ENCODE measurements around the gene IL19. TPM values are rescaled to one million over a fixed set of nuclear protein-coding genes. Genes with fewer than 3 reads are reported as not detected.

Gene IL19
- total and polyA plus RNA-seq, 4 donors = 0.10 to 0.68 (median 0.12) TPM; not detected in 1

DNA sequence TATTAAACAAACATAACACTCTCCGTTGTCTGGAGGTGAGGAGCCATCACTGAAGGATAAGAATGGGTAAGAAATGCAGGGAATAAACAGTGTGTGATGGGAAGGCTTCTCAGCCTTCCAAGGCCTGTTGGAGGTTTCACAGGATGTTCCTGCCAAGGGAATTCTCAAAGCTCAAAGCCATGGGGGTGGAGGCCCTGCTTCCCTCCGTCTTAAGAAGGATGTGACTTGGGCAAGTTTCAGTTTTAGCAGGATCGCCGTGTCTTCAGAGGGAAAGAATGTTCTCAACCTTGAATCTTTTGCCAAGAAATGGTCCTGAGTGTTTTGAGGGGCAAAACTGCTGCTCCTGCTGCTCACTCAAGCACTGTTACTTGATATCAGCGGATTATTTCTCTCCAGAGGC, 53.2 kb downstream of the IL19 start:
- H3K27ac ChIP-seq (ENCODE audit: low read depth in 1 of 2, low read length in 1 of 2) = no peak overlapping the region
- H3K4me3 ChIP-seq = no peak overlapping the region
- H3K36me3 ChIP-seq (ENCODE audit: control insufficient read depth in 4 of 4, insufficient read depth in 4 of 4, low read length in 4 of 4) = no peaks in the 10 kb centered on the region
- H3K4me1 ChIP-seq (ENCODE audit: control insufficient read depth in 5 of 5, insufficient read depth in 5 of 5, low read length in 5 of 5) = peaks cover 0 to 10% (median 0%) of the 10 kb centered on the region in 5 donors
- no peaks in the 10 kb centered on the region for H3K9me3 ChIP-seq (ENCODE audit: control insufficient read depth in 4 of 4, insufficient read depth in 3 of 4, low read length in 3 of 4)
- DNase-seq (peak in 1 of 3 donors; percentile 45), ATAC-seq (ENCODE audit: insufficient read depth, low FRiP score) (no peak)
- WGBS, 2 donors = 47 to 72% methylated on average over 5 of the region's 5 CpGs
- no peak overlapping the region for H3K9ac ChIP-seq (ENCODE audit: insufficient read depth in 1 of 2, low read length in 2 of 2)
- no peaks in the 10 kb centered on the region for H3K27me3 ChIP-seq (ENCODE audit: control insufficient read depth in 3 of 3, insufficient read depth in 3 of 3, low read length in 2 of 3)
- TF ChIP-seq, protein P1, sequence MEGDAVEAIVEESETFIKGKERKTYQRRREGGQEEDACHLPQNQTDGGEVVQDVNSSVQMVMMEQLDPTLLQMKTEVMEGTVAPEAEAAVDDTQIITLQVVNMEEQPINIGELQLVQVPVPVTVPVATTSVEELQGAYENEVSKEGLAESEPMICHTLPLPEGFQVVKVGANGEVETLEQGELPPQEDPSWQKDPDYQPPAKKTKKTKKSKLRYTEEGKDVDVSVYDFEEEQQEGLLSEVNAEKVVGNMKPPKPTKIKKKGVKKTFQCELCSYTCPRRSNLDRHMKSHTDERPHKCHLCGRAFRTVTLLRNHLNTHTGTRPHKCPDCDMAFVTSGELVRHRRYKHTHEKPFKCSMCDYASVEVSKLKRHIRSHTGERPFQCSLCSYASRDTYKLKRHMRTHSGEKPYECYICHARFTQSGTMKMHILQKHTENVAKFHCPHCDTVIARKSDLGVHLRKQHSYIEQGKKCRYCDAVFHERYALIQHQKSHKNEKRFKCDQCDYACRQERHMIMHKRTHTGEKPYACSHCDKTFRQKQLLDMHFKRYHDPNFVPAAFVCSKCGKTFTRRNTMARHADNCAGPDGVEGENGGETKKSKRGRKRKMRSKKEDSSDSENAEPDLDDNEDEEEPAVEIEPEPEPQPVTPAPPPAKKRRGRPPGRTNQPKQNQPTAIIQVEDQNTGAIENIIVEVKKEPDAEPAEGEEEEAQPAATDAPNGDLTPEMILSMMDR (IDR thresholded peaks at IDR 0.05; ENCODE audit: control extremely low read depth, extremely low read depth) = no peak

DNA sequence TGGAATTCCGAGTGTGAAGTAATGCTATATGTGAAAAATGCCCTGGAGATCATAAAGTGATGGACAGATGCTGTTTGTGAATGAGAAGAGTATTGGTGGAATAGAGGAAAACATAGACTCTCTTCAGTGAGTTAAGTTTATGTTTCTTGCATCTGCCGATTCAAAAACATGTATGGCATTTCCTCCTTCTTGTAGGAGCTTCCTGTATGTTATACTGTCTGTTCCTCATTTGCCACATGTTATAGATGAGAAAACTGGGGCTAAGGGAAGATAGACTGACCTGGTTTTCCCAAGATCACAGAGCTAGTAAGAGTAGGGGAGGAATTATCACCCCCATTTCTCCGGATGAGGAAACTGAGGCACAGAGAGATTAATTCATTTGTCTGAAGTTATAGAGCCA, 53.8 kb downstream of the IL19 start:
- H3K4me1 ChIP-seq (ENCODE audit: control insufficient read depth in 5 of 5, insufficient read depth in 5 of 5, low read length in 5 of 5) = peaks cover 0 to 10% (median 0%) of the 10 kb centered on the region in 5 donors
- no peaks in the 10 kb centered on the region for H3K36me3 ChIP-seq (ENCODE audit: control insufficient read depth in 4 of 4, insufficient read depth in 4 of 4, low read length in 4 of 4)
- no peaks in the 10 kb centered on the region for H3K9me3 ChIP-seq (ENCODE audit: control insufficient read depth in 4 of 4, insufficient read depth in 3 of 4, low read length in 3 of 4)
- no peak overlapping the region for H3K27ac ChIP-seq (ENCODE audit: low read depth in 1 of 2, low read length in 1 of 2)
- H3K4me3 ChIP-seq = no peak overlapping the region
- 47 to 51% methylated on average over 3 of the region's 3 CpGs for WGBS, 2 donors
- H3K27me3 ChIP-seq (ENCODE audit: control insufficient read depth in 3 of 3, insufficient read depth in 3 of 3, low read length in 2 of 3) = no peaks in the 10 kb centered on the region
- no peak overlapping the region for H3K9ac ChIP-seq (ENCODE audit: insufficient read depth in 1 of 2, low read length in 2 of 2)
- DNase-seq (peak in 1 of 3 donors; percentile 16), ATAC-seq (ENCODE audit: insufficient read depth, low FRiP score) (no peak)
- TF ChIP-seq, protein P1 (IDR thresholded peaks at IDR 0.05; ENCODE audit: control extremely low read depth, extremely low read depth) = no peak

DNA sequence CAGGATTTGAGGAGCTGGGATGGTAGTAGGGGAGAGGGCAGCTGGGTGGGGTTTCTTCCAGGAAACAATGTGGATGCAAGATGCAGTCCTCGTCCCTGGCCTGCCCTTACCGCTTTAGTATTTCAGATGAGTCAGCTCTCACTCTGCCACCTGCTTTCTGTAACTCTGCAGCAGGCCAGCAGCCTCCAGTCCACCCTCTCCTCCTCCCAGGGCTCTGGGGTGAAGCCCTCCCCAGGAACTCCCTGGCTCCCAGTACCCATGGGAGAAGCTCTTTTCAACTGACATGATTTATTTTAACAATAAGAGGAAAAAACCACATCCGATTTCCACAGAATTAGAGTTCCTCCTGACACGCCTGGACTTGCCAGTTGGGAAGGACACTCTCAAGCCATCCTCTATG, 55.8 kb downstream of the IL19 start:
- DNase-seq (no peak), ATAC-seq (ENCODE audit: insufficient read depth, low FRiP score) (no peak)
- 53 to 57% methylated on average over 4 of the region's 4 CpGs for WGBS, 2 donors
- TF ChIP-seq, protein P1 (IDR thresholded peaks at IDR 0.05; ENCODE audit: control extremely low read depth, extremely low read depth) = no peak
- H3K27me3 ChIP-seq (ENCODE audit: control insufficient read depth in 3 of 3, insufficient read depth in 3 of 3, low read length in 2 of 3) = no peaks in the 10 kb centered on the region
- H3K36me3 ChIP-seq (ENCODE audit: control insufficient read depth in 4 of 4, insufficient read depth in 4 of 4, low read length in 4 of 4) = no peaks in the 10 kb centered on the region
- peaks cover 0 to 10% (median 0%) of the 10 kb centered on the region in 5 donors for H3K4me1 ChIP-seq (ENCODE audit: control insufficient read depth in 5 of 5, insufficient read depth in 5 of 5, low read length in 5 of 5)
- no peak overlapping the region for H3K4me3 ChIP-seq
- H3K9me3 ChIP-seq (ENCODE audit: control insufficient read depth in 4 of 4, insufficient read depth in 3 of 4, low read length in 3 of 4) = no peaks in the 10 kb centered on the region
- no peak overlapping the region for H3K9ac ChIP-seq (ENCODE audit: insufficient read depth in 1 of 2, low read length in 2 of 2)
- no peak overlapping the region for H3K27ac ChIP-seq (ENCODE audit: low read depth in 1 of 2, low read length in 1 of 2)

DNA sequence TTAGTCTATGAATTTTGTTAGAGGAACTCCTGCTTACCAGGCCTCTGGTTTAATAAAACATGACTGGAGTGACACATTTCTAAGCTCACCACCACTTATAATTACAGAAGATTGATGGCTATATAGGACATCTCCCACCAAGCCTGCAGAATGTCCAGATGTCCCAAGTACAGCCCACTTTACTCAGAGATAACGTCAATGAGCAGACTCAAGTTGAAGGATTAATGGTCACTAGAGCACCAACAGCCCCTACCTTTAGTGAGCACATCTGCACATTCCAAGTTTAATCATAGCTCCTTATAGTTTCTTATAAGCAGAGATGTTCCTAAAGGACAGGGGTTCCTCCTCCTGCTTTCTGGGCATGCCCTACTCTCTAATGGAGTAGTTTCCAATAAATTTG, 57.5 kb downstream of the IL19 start:
- H3K27me3 ChIP-seq (ENCODE audit: control insufficient read depth in 3 of 3, insufficient read depth in 3 of 3, low read length in 2 of 3) = no peaks in the 10 kb centered on the region
- no peaks in the 10 kb centered on the region for H3K9me3 ChIP-seq (ENCODE audit: control insufficient read depth in 4 of 4, insufficient read depth in 3 of 4, low read length in 3 of 4)
- H3K4me3 ChIP-seq = no peak overlapping the region
- no peak for DNase-seq
- TF ChIP-seq, protein P1 (IDR thresholded peaks at IDR 0.05; ENCODE audit: control extremely low read depth, extremely low read depth) = no peak
- peaks cover 0 to 10% (median 0%) of the 10 kb centered on the region in 5 donors for H3K4me1 ChIP-seq (ENCODE audit: control insufficient read depth in 5 of 5, insufficient read depth in 5 of 5, low read length in 5 of 5)
- ATAC-seq (ENCODE audit: insufficient read depth, low FRiP score) = no peak
- H3K36me3 ChIP-seq (ENCODE audit: control insufficient read depth in 4 of 4, insufficient read depth in 4 of 4, low read length in 4 of 4) = no peaks in the 10 kb centered on the region
- H3K9ac ChIP-seq (ENCODE audit: insufficient read depth in 1 of 2, low read length in 2 of 2) = no peak overlapping the region
- H3K27ac ChIP-seq (ENCODE audit: low read depth in 1 of 2, low read length in 1 of 2) = no peak overlapping the region
- 89 to 93% methylated on average over 1 of the region's 1 CpG for WGBS, 2 donors

All from lung (tissue), 12 donors.